IMR-90 (cell line): Measurements from ENCODE around the gene KIF1A. TPM values are rescaled to one million over a fixed set of nuclear protein-coding genes. Genes with fewer than 3 reads are reported as not detected.

ENCODE experiments used
- ATAC-seq: fragments of 200-7000 bp; cut with Tn5 transposase; 2 replicates; pipeline ENCODE4 v1.9.1; 2020; ENCODE audit warnings: low read depth, mild to moderate bottlenecking, moderate library complexity
- Bru-seq: library from RNA; stranded (reverse); fragments of 400-500 nt; gene quantifications from one replicate; lab custom pipeline; 2021; lab: Mats Ljungman, UMichigan
- BruChase-seq, 2 experiments: library from RNA; stranded (reverse); fragments of 400-500 nt; gene quantifications; one replicate each; lab custom pipeline; 2021; lab: Mats Ljungman, UMichigan
- BruUV-seq: library from RNA; stranded (reverse); fragments of 400-500 nt; replicated peaks from 2 replicates; lab custom pipeline; 2021; lab: Mats Ljungman, UMichigan
- CTCF ChIA-PET: fragments of 300-600 bp; formaldehyde crosslinking; extraction: SDS; loops from one replicate; lab custom pipeline; 2021; ENCODE audit warnings: antibody characterized with exemption; lab: Yijun Ruan, JAX
- POLR2A ChIA-PET: fragments of 300-600 bp; sonication (Branson Sonifier 250); formaldehyde crosslinking; loops from one replicate; lab custom pipeline; 2022; ENCODE audit warnings: antibody characterized with exemption; ENCODE audit not compliant: unreplicated experiment; lab: Charles Lee
- DNase-seq: peaks from one replicate; pipeline ENCODE4 v3.0.0; 2013
- H2AFZ ChIP-seq: replicated peaks from 2 replicates; pipeline ENCODE3; 2013; ENCODE audit warnings: low read length, mild to moderate bottlenecking; ENCODE audit not compliant: poor library complexity
- H2AK5ac ChIP-seq: 2 replicates; pipeline ENCODE4 v1.6.1; 2013; ENCODE audit warnings: low read depth, low read length, inconsistent platforms
- H2AK9ac ChIP-seq: replicated peaks from 2 replicates; pipeline ENCODE3; 2013; ENCODE audit warnings: mild to moderate bottlenecking, low read depth, low read length, moderate library complexity; ENCODE audit not compliant: poor library complexity
- H2BK120ac ChIP-seq: 2 replicates; pipeline ENCODE4 v1.6.1; 2013; ENCODE audit warnings: low read depth, low read length, inconsistent platforms
- H2BK15ac ChIP-seq: 3 replicates; pipeline ENCODE4 v1.6.1; 2013; ENCODE audit warnings: low read depth, low read length, inconsistent platforms
- H2BK20ac ChIP-seq: 2 replicates; pipeline ENCODE4 v1.6.1; 2013; ENCODE audit warnings: low read depth, mild to moderate bottlenecking, inconsistent platforms, low read length, moderate library complexity
- H2BK5ac ChIP-seq: 2 replicates; pipeline ENCODE4 v1.6.1; 2013; ENCODE audit warnings: mild to moderate bottlenecking, low read depth, low read length, inconsistent platforms; ENCODE audit not compliant: poor library complexity, severe bottlenecking
- H3K14ac ChIP-seq: replicated peaks from 2 replicates; pipeline ENCODE4 v1.6.1; 2013; ENCODE audit warnings: low read depth, low read length, inconsistent platforms
- H3K18ac ChIP-seq: 2 replicates; pipeline ENCODE4 v1.6.1; 2013; ENCODE audit warnings: low read depth, low read length, control low read depth
- H3K23ac ChIP-seq: 2 replicates; pipeline ENCODE4 v1.6.1; 2013; ENCODE audit warnings: low read depth, low read length, inconsistent platforms
- H3K27ac ChIP-seq: 2 replicates; pipeline ENCODE4 v1.5.1; 2013; ENCODE audit warnings: mild to moderate bottlenecking, control low read depth, low read length; ENCODE audit not compliant: insufficient read depth
- H3K27me3 ChIP-seq: 2 replicates; pipeline ENCODE4 v1.6.1; 2013; ENCODE audit warnings: low read length; ENCODE audit not compliant: control insufficient read depth, insufficient read depth
- H3K36me3 ChIP-seq: 2 replicates; pipeline ENCODE4 v1.6.1; 2013; ENCODE audit warnings: low read length, mixed read lengths; ENCODE audit not compliant: control insufficient read depth, insufficient read depth
- H3K4ac ChIP-seq: 2 replicates; pipeline ENCODE4 v1.6.1; 2013; ENCODE audit warnings: low read depth, low read length, inconsistent platforms
- H3K4me1 ChIP-seq: 2 replicates; pipeline ENCODE4 v1.6.1; 2013; ENCODE audit warnings: low read length, mixed read lengths; ENCODE audit not compliant: control insufficient read depth, insufficient read depth
- H3K4me2 ChIP-seq: 2 replicates; pipeline ENCODE4 v1.6.1; 2013; ENCODE audit warnings: low read depth, mild to moderate bottlenecking, control low read depth, low read length, moderate library complexity
- H3K4me3 ChIP-seq: 2 replicates; pipeline ENCODE4 v1.5.1; 2013; ENCODE audit warnings: low read depth, mild to moderate bottlenecking, control low read depth, low read length, moderate library complexity; ENCODE audit not compliant: insufficient read depth
- H3K56ac ChIP-seq: 2 replicates; pipeline ENCODE4 v1.6.1; 2013; ENCODE audit warnings: low read length, inconsistent platforms; ENCODE audit not compliant: insufficient read depth; ENCODE audit errors: extremely low read depth
- H3K79me1 ChIP-seq, 2 experiments: 2 replicates each; pipeline ENCODE4 v1.6.1; 2013; ENCODE audit warnings: low read length in 2 of 2, inconsistent platforms in 1 of 2, low read depth in 1 of 2
- H3K9ac ChIP-seq: 2 replicates; pipeline ENCODE4 v1.6.1; 2013; ENCODE audit warnings: low read depth, low read length, control low read depth
- H3K9me1 ChIP-seq: 2 replicates; pipeline ENCODE4 v1.6.1; 2013; ENCODE audit warnings: low read length, inconsistent platforms; ENCODE audit not compliant: insufficient read depth
- H3K9me3 ChIP-seq: 2 replicates; pipeline ENCODE4 v1.6.1; 2013; ENCODE audit warnings: low read length; ENCODE audit not compliant: control insufficient read depth, insufficient read depth
- H4K20me1 ChIP-seq: 2 replicates; pipeline ENCODE4 v1.6.1; 2013; ENCODE audit warnings: low read length, inconsistent platforms; ENCODE audit not compliant: insufficient read depth
- H4K5ac ChIP-seq: 2 replicates; pipeline ENCODE4 v1.6.1; 2013; ENCODE audit warnings: mild to moderate bottlenecking, low read depth, low read length, control low read depth
- H4K8ac ChIP-seq, 2 experiments: 2 replicates each; pipeline ENCODE4 v1.6.1; 2013; ENCODE audit warnings: low read depth in 2 of 2, low read length in 2 of 2, control low read depth in 1 of 2, inconsistent platforms in 1 of 2
- H4K91ac ChIP-seq: 2 replicates; pipeline ENCODE4 v1.6.1; 2013; ENCODE audit warnings: low read depth, low read length, inconsistent platforms; ENCODE audit not compliant: insufficient read depth
- BHLHE40 ChIP-seq: fragments of 150-350 bp; IDR thresholded peaks from 2 replicates; pipeline ENCODE4 v1.6.1; 2016; ENCODE audit warnings: mild to moderate bottlenecking, low read depth, low read length
- CHD1 ChIP-seq: IDR thresholded peaks from 2 replicates; pipeline ENCODE4 v1.6.1; 2012; ENCODE audit warnings: low read depth, low read length, improper control_type of control experiment
- CTCF ChIP-seq: conservative IDR thresholded peaks from 2 replicates; pipeline ENCODE4 v1.5.1; 2012; ENCODE audit warnings: mild to moderate bottlenecking, low read depth, low read length, improper control_type of control experiment
- FOS ChIP-seq: fragments of 150-350 bp; IDR thresholded peaks from 2 replicates; pipeline ENCODE4 v1.6.1; 2016; ENCODE audit warnings: low read depth, low read length
- MAFK ChIP-seq: IDR thresholded peaks from 2 replicates; pipeline ENCODE4 v1.6.1; 2012; ENCODE audit warnings: low read depth, low read length, improper control_type of control experiment
- MAZ ChIP-seq: IDR thresholded peaks from 2 replicates; pipeline ENCODE4 v1.6.1; 2012; ENCODE audit warnings: low read depth, mild to moderate bottlenecking, low read length, improper control_type of control experiment, moderate library complexity, borderline replicate concordance
- MXI1 ChIP-seq: IDR thresholded peaks from 2 replicates; pipeline ENCODE4 v1.6.1; 2012; ENCODE audit warnings: low read depth, mild to moderate bottlenecking, low read length, moderate library complexity, borderline replicate concordance
- NFE2L2 ChIP-seq: fragments of 150-350 bp; IDR thresholded peaks from 2 replicates; pipeline ENCODE4 v1.6.1; 2016; ENCODE audit warnings: low read depth, mild to moderate bottlenecking, low read length
- POLR2A ChIP-seq: IDR thresholded peaks from 2 replicates; pipeline ENCODE4 v1.6.1; 2012; ENCODE audit warnings: mild to moderate bottlenecking, low read depth, low read length
- RAD21 ChIP-seq: IDR thresholded peaks from 2 replicates; pipeline ENCODE4 v1.6.1; 2012; ENCODE audit warnings: low read length, improper control_type of control experiment
- RCOR1 ChIP-seq: IDR thresholded peaks from 2 replicates; pipeline ENCODE4 v1.6.1; 2012; ENCODE audit warnings: mild to moderate bottlenecking, low read length, improper control_type of control experiment; ENCODE audit not compliant: insufficient replicate concordance
- SMC3 ChIP-seq: fragments of 150-350 bp; IDR thresholded peaks from 2 replicates; pipeline ENCODE4 v1.6.1; 2016; ENCODE audit warnings: low read depth, mild to moderate bottlenecking, antibody characterized with exemption, low read length, moderate library complexity
- USF2 ChIP-seq: fragments of 150-350 bp; IDR thresholded peaks from 2 replicates; pipeline ENCODE4 v1.6.1; 2017; ENCODE audit warnings: mild to moderate bottlenecking, antibody characterized with exemption, low read length, low read depth
- WGBS, 2 experiments: methylation state at CpG; one replicate each; pipeline versions ENCODE4 v1.1.5 to v1.1.7; 2013; ENCODE audit warnings: missing lambda C conversion rate in 2 of 2; ENCODE audit not compliant: insufficient read length in 1 of 2; ENCODE audit errors: extremely low coverage in 2 of 2; 5-methylcytosine and 5-hydroxymethylcytosine counted together
- dilution Hi-C: fragments of 300-500 bp; cut with HindIII; formaldehyde crosslinking; loops from one replicate; pipeline ENCODE4 v1.14.3; 2018; ENCODE audit warnings: low sequenced_read_pairs; ENCODE audit not compliant: unreplicated experiment
- in situ Hi-C: fragments of 300-500 bp; cut with MboI; formaldehyde crosslinking; loops from 3 replicates; pipeline ENCODE4 v1.14.3; 2019; ENCODE audit warnings: low sequenced_read_pairs, inconsistent platforms, mixed read lengths
- intact Hi-C: fragments of 100-400 bp; cut with micrococcal nuclease; formaldehyde crosslinking; loops from 2 replicates; pipeline ENCODE4 v1.10.0; 2022
- long read RNA-seq: library from polyadenylated mRNA; unstranded; transcript quantifications from one replicate; pipeline ENCODE4 v2.0.0, GENCODE V29; 2021; ENCODE audit not compliant: unreplicated experiment
- polyA plus RNA-seq, 3 experiments: library from polyadenylated mRNA; depleted of rRNA; stranded (reverse); fragments of >200 nt; gene quantifications; 2 replicates each; pipeline ENCODE4 v1.2.3, GENCODE V29; 2012; ENCODE audit warnings: low replicate concordance in 1 of 3
- total RNA-seq: library from RNA; depleted of rRNA; stranded (reverse); fragments of >200 nt; gene quantifications from 2 replicates; pipeline ENCODE4 v1.2.3, GENCODE V29; 2012; rRNA removed

KIF1A gene
- under 0.01 TPM in 1 of 2 replicates, not detected in the other for total RNA-seq
- not detected in 2 replicates for polyA plus RNA-seq (2012; rRNA removed)
- not detected in 2 replicates for polyA plus RNA-seq (2012; cell fraction: cytosol; rRNA removed)
- polyA plus RNA-seq (2012; cell fraction: nucleus; rRNA removed; ENCODE audit: low replicate concordance), result 0.01 TPM in 2 replicates
- percentile 1 among the genes with signal in this experiment for Bru-seq, nascent RNA
- BruChase-seq, experiment 1, labeled RNA remaining after a 6-hour chase, result percentile 1 among the genes with signal in this experiment
- percentile 3 among the genes with signal in this experiment for BruChase-seq, experiment 2, labeled RNA remaining after a 2-hour chase
- long read RNA-seq, result 0 reads

GRCh38 chr2:240819858-240820606 is at the start of gene KIF1A:
KIF1A (minus strand) TSS chr2:240820219; CDS start chr2:240797752, 22,467 bp downstream.
- peak within 1 kb of the TSS; percentile 32 for H2AFZ ChIP-seq
- no peak within 1 kb of the TSS for H4K91ac ChIP-seq
- no peaks in the 10 kb centered on the region; the same call in 1 of the 2 replicates for H4K20me1 ChIP-seq
- intact Hi-C loops, result no loop called here
- no peak within 1 kb of the TSS for H3K4me2 ChIP-seq
- peaks cover 67% of the 10 kb centered on the region for H3K27me3 ChIP-seq
- no peak within 1 kb of the TSS for H2AK9ac ChIP-seq
- no peak within 1 kb of the TSS for H2BK15ac ChIP-seq
- H3K9me1 ChIP-seq, result no peaks in the 10 kb centered on the region
- H2BK20ac ChIP-seq, result no peak within 1 kb of the TSS
- DNase-seq, result no peak
- no peak within 1 kb of the TSS for H2BK5ac ChIP-seq
- no peaks in the 10 kb centered on the region for H3K4me1 ChIP-seq
- no peaks in the 10 kb centered on the region for H3K36me3 ChIP-seq
- no TSS peak for BruUV-seq
- no peak within 1 kb of the TSS for H3K23ac ChIP-seq
- H2BK120ac ChIP-seq, result no peak within 1 kb of the TSS
- H3K14ac ChIP-seq, result no peak within 1 kb of the TSS
- H4K5ac ChIP-seq, result no peak within 1 kb of the TSS
- no peak within 1 kb of the TSS for H3K4me3 ChIP-seq
- H2AK5ac ChIP-seq, result no peak within 1 kb of the TSS
- H3K4ac ChIP-seq, result no peak within 1 kb of the TSS
- no peak within 1 kb of the TSS for H3K18ac ChIP-seq
- in situ Hi-C loops, result no loop called here
- dilution Hi-C loops, result no loop called here
- WGBS, 2 experiments, result 1% methylated on average over 39 of the region's 104 CpGs; no CpG with 5 or more reads in 1 of the 2 experiments
- no peak within 1 kb of the TSS for H3K56ac ChIP-seq
- H3K79me1 ChIP-seq, result no peaks in the 10 kb centered on the region
- 0 out of 2 replicates have a peak, but pooled peaks have one; percentile 27 for ATAC-seq
- ChIA-PET CTCF (no interaction called here), POLR2A (no interaction called here)
- no peak within 1 kb of the TSS for H3K27ac ChIP-seq
- no peak within 1 kb of the TSS for H4K8ac ChIP-seq
- TF ChIP-seq CTCF, result no peak
- TF ChIP-seq MAZ, result no peak
- TF ChIP-seq POLR2A, result no peak
- TF ChIP-seq MAFK, result no peak
- no peak for TF ChIP-seq RAD21
- no peak for TF ChIP-seq MXI1
- no peak for TF ChIP-seq USF2
- no peak for TF ChIP-seq SMC3
- TF ChIP-seq CHD1, result no peak
- TF ChIP-seq RCOR1, result no peak
- no peak for TF ChIP-seq NFE2L2
- no peak for TF ChIP-seq FOS
- no peak for TF ChIP-seq BHLHE40
- H3K9ac ChIP-seq, result no peak within 1 kb of the TSS
- H3K9me3 ChIP-seq, result peaks cover 9% of the 10 kb centered on the region
